GM12892 (cell line): ENCODE results near the gene PCSK6.
"Not testable (repeated sequence)": the region's sequence is repeated elsewhere in the genome, so short reads cannot be mapped to it uniquely, and the experiment has no call there.

Experiments
- DNase-seq: peaks from one replicate; pipeline ENCODE4 v3.0.0; 2011; ENCODE audit not compliant: insufficient read length
- FAIRE-seq: peaks from 2 replicates; lab custom pipeline; 2011; peaks lifted over from hg19 to GRCh38; lab: Jason Lieb, UNC
- POLR2A ChIP-seq: IDR thresholded peaks from 2 replicates; pipeline ENCODE4 v1.6.1; 2011; ENCODE audit warnings: low read depth, low read length, control low read depth
- POLR2AphosphoS5 ChIP-seq: IDR thresholded peaks from 2 replicates; pipeline ENCODE4 v1.6.1; 2011; ENCODE audit warnings: low read depth, low read length, control low read depth
- TAF1 ChIP-seq: IDR thresholded peaks from 2 replicates; pipeline ENCODE4 v1.6.1; 2011; ENCODE audit warnings: low read depth, mild to moderate bottlenecking, control low read depth, low read length, borderline replicate concordance

PCSK6 gene

GRCh38 chr15:101474233-101474632 is 15.3 kb downstream of the PCSK6 start:
- DNase-seq, result no peak
- no peak for FAIRE-seq
- TF ChIP-seq POLR2A (no peak), TAF1 (no peak), POLR2AphosphoS5 (no peak)

GRCh38 chr15:101472033-101472432 is 17.5 kb downstream of the PCSK6 start:
- no peak for DNase-seq
- no peak for FAIRE-seq
- TF ChIP-seq POLR2A, result no peak
- no peak for TF ChIP-seq TAF1
- TF ChIP-seq POLR2AphosphoS5, result no peak

GRCh38 chr15:101470548-101471239 is 18.8 kb downstream of the PCSK6 start:
- TF ChIP-seq TAF1, result no peak
- TF ChIP-seq POLR2AphosphoS5, result no peak
- TF ChIP-seq POLR2A, result no peak
- DNase-seq, result no peak
- no peak for FAIRE-seq

GRCh38 chr15:101469520-101470288 is 19.8 kb downstream of the PCSK6 start:
- no peak for TF ChIP-seq POLR2A
- TF ChIP-seq TAF1, result no peak
- TF ChIP-seq POLR2AphosphoS5, result no peak
- DNase-seq, result no peak
- FAIRE-seq, result no peak

- TF ChIP-seq POLR2A (no peak), POLR2AphosphoS5 (no peak), TAF1 (no peak)
- FAIRE-seq, result no peak
- DNase-seq, result no peak
These were observed 23.3 kb downstream of the PCSK6 start for GRCh38 chr15:101466188-101466587.

GRCh38 chr15:101464999-101465669 is 24.4 kb downstream of the PCSK6 start:
- DNase-seq (no peak), FAIRE-seq (no peak)
- TF ChIP-seq POLR2AphosphoS5 (no peak), POLR2A (no peak), TAF1 (no peak)

GRCh38 chr15:101464256-101464998 is 25.1 kb downstream of the PCSK6 start:
- TF ChIP-seq POLR2A, result no peak
- TF ChIP-seq POLR2AphosphoS5, result no peak
- no peak for TF ChIP-seq TAF1
- no peak for DNase-seq
- no peak for FAIRE-seq

GRCh38 chr15:101463696-101464095 is 25.8 kb downstream of the PCSK6 start:
- DNase-seq, FAIRE-seq: not testable (repeated sequence)

GRCh38 chr15:101463270-101463669 is 26.2 kb downstream of the PCSK6 start:
- FAIRE-seq (no peak), DNase-seq (no peak)
- TF ChIP-seq POLR2AphosphoS5 (no peak), TAF1 (no peak), POLR2A (no peak)

GRCh38 chr15:101461097-101461496 is 28.4 kb downstream of the PCSK6 start:
- no peak for TF ChIP-seq POLR2A
- TF ChIP-seq TAF1, result no peak
- no peak for TF ChIP-seq POLR2AphosphoS5
- DNase-seq (no peak), FAIRE-seq (no peak)

GRCh38 chr15:101459579-101460300 is 29.8 kb downstream of the PCSK6 start:
- TF ChIP-seq TAF1 (no peak), POLR2A (no peak), POLR2AphosphoS5 (no peak)
- no peak for FAIRE-seq
- DNase-seq, result no peak
